ENCODE data around the gene POLR2L. TPM values are rescaled to one million over a fixed set of nuclear protein-coding genes. Genes with fewer than 3 reads are reported as not detected.

Gene POLR2L
- total RNA-seq, 1 donor from 2014 or later = 256 TPM

- DNase-seq (ENCODE audit: low read depth in 2 of 2) = no peak
These were observed 15.0 kb downstream of the POLR2L start for GRCh38 chr11:827146-827896.

GRCh38 chr11:826836-827145, 15.5 kb downstream of the POLR2L start:
- no peak for DNase-seq (ENCODE audit: low read depth in 2 of 2)

GRCh38 chr11:826227-826621, 16.1 kb downstream of the POLR2L start:
- DNase-seq (ENCODE audit: low read depth in 2 of 2) = no peak

GRCh38 chr11:825366-826226, 16.7 kb downstream of the POLR2L start:
- DNase-seq (ENCODE audit: low read depth in 2 of 2) = no peak

GRCh38 chr11:824942-825341, 17.4 kb downstream of the POLR2L start:
- DNase-seq (ENCODE audit: low read depth in 2 of 2) = no peak

- DNase-seq (ENCODE audit: low read depth in 2 of 2) = no peak
These were observed 17.9 kb downstream of the POLR2L start for GRCh38 chr11:824292-824880.

- no peak for DNase-seq (ENCODE audit: low read depth in 2 of 2)
These were observed 18.7 kb downstream of the POLR2L start for GRCh38 chr11:823441-824291.

- no peak for DNase-seq (ENCODE audit: low read depth in 2 of 2)
These were observed 20.6 kb downstream of the POLR2L start for GRCh38 chr11:821512-822371.

- peak in 1 of 2 donors; percentile 58 for DNase-seq (ENCODE audit: low read depth in 2 of 2)
These were observed 21.4 kb downstream of the POLR2L start for GRCh38 chr11:820655-821511.

GRCh38 chr11:819943-820649, 22.2 kb downstream of the POLR2L start:
- peak; percentile 85 to 90 for DNase-seq (ENCODE audit: low read depth in 2 of 2)

- peak; percentile 67 to 91 for DNase-seq (ENCODE audit: low read depth in 2 of 2)
These were observed 23.0 kb downstream of the POLR2L start for GRCh38 chr11:819129-819931.

- DNase-seq (ENCODE audit: low read depth in 2 of 2) = no peak
These were observed 23.8 kb downstream of the POLR2L start, which contains the start of gene PNPLA2 for GRCh38 chr11:818396-819128. Gene PNPLA2 (plus strand): TSS chr11:818914. CDS start chr11:819719, 805 bp downstream.

- no peak for DNase-seq (ENCODE audit: low read depth in 2 of 2)
These were observed 25.9 kb downstream of the POLR2L start for GRCh38 chr11:816433-816779.

- DNase-seq (ENCODE audit: low read depth in 2 of 2) = no peak
These were observed 26.5 kb downstream of the POLR2L start for GRCh38 chr11:815675-816432.

- DNase-seq (ENCODE audit: low read depth in 2 of 2) = no peak
These were observed 28.8 kb downstream of the POLR2L start for GRCh38 chr11:813456-814096.

GRCh38 chr11:813072-813455, 29.3 kb downstream of the POLR2L start:
- no peak for DNase-seq (ENCODE audit: low read depth in 2 of 2)

Data from dermis microvascular lymphatic vessel endothelial cell (primary cell).